NT2/D1 (cell line): ENCODE measurements around the gene TMEM156.

Experiments
- SUZ12 ChIP-seq: IDR thresholded peaks from 2 replicates; pipeline ENCODE4 v1.6.1; 2011; ENCODE audit not compliant: insufficient read length, insufficient read depth; ENCODE audit errors: extremely low read depth
- YY1 ChIP-seq: IDR thresholded peaks from 2 replicates; pipeline ENCODE4 v1.6.1; 2011; ENCODE audit not compliant: insufficient read length, insufficient read depth
- ZNF274 ChIP-seq: IDR thresholded peaks from 2 replicates; pipeline ENCODE4 v1.6.1; 2011; ENCODE audit warnings: mild to moderate bottlenecking, low read depth, low read length

GRCh38 chr4:39066371-39066770 is 34.2 kb upstream of the TMEM156 start:
- TF ChIP-seq YY1 = no peak
- no peak for TF ChIP-seq SUZ12
- TF ChIP-seq ZNF274 = no peak
